Prostate gland (tissue), 2 donors: ENCODE results near the gene ADGRG7.

Source experiments
- CTCF ChIP-seq, 4 experiments: fragments of 200-600 bp in 2 of 4; fragments of 450-650 bp in 2 of 4; sonication (generic) in 2 of 4; IDR thresholded peaks; 1 replicate in 3 of 4; 2 replicates in 1 of 4; pipeline ENCODE4 v1.5.1; 2016 to 2019; ENCODE audit warnings: antibody characterized with exemption in 4 of 4, mild to moderate bottlenecking in 2 of 4, moderate library complexity in 2 of 4
- POLR2A ChIP-seq: fragments of 450-650 bp; IDR thresholded peaks from one replicate; pipeline ENCODE4 v1.6.1; 2016; ENCODE audit warnings: antibody characterized with exemption, mild to moderate bottlenecking
- POLR2AphosphoS5 ChIP-seq: sonication (generic); formaldehyde crosslinking; IDR thresholded peaks from one replicate; pipeline ENCODE4 v1.6.1; 2017; ENCODE audit warnings: antibody characterized with exemption

DNA sequence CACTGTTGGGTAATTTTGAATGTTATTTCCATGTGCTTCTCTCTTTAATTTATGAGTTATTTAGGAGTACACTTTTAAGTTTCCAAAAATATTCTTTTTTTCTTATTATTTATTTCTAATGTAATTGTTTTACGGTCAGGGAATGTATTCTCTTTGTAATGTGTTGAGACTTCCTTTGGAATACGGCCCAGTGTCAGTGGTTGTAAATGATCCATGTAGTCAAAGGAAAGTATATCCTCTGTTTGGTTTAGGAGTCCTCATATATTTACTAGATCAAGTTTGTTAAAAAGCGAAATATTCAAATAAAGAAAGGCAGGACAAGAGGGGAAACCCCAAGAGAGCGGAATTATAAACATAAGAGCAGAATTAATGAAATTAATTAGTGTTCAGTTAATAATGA is 49.0 kb upstream of the ADGRG7 start:
- no peak for TF ChIP-seq CTCF (IDR thresholded peaks at IDR 0.05)
- TF ChIP-seq POLR2AphosphoS5: no peak
- TF ChIP-seq POLR2A: no peak
